CD14-positive monocyte (primary cell): ENCODE data around the gene SCN10A. TPM values are rescaled to one million over a fixed set of nuclear protein-coding genes. Genes with fewer than 3 reads are reported as not detected.

Experiments used
- DNase-seq, 3 donors: peaks; one replicate each; pipeline ENCODE4 v3.0.0-alpha.2; 2011 to 2022
- H2AFZ ChIP-seq: 2 replicates; pipeline ENCODE4 v1.6.0; 2012; ENCODE audit warnings: mild to moderate bottlenecking, low read depth, low read length, inconsistent platforms; ENCODE audit not compliant: insufficient read depth, poor library complexity, severe bottlenecking
- H3K27ac ChIP-seq, 2 donors: 1 replicate in 1 of 2; 2 replicates in 1 of 2; pipeline ENCODE4 v1.5.1; 2012 to 2013; ENCODE audit warnings: low read length in 2 of 2, control low read depth in 1 of 2, inconsistent platforms in 1 of 2, low read depth in 1 of 2, mild to moderate bottlenecking in 1 of 2
- H3K27me3 ChIP-seq, 2 donors: one replicate each; pipeline versions ENCODE4 v1.6.0 to v1.6.1; 2011 to 2013; ENCODE audit warnings: low read length in 2 of 2; ENCODE audit not compliant: control insufficient read depth in 2 of 2, insufficient read depth in 2 of 2
- H3K36me3 ChIP-seq, 2 donors: replicated peaks in 1 of 2; 1 replicate in 1 of 2; 2 replicates in 1 of 2; pipeline versions ENCODE4 v1.5.1 to v1.6.1; 2012 to 2013; ENCODE audit warnings: low read length in 2 of 2, control low read depth in 1 of 2, inconsistent platforms in 1 of 2, mild to moderate bottlenecking in 1 of 2; ENCODE audit not compliant: insufficient read depth in 2 of 2, control insufficient read depth in 1 of 2
- H3K4me1 ChIP-seq, 2 donors: 1 replicate in 1 of 2; 2 replicates in 1 of 2; pipeline versions ENCODE4 v1.5.1 to v1.6.1; 2012 to 2013; ENCODE audit warnings: low read length in 2 of 2, control low read depth in 1 of 2, inconsistent platforms in 1 of 2, mild to moderate bottlenecking in 1 of 2, moderate library complexity in 1 of 2; ENCODE audit not compliant: insufficient read depth in 2 of 2, control insufficient read depth in 1 of 2
- H3K4me2 ChIP-seq: replicated peaks from 2 replicates; pipeline ENCODE3; 2012; ENCODE audit warnings: low read length, moderate library complexity, mild to moderate bottlenecking; ENCODE audit not compliant: poor library complexity, severe bottlenecking; ENCODE audit errors: extremely low read depth
- H3K4me3 ChIP-seq, 3 experiments: fragments of 200-600 bp in 1 of 3; sonication (generic) in 1 of 3; replicated peaks in 1 of 3; 1 replicate in 2 of 3; 2 replicates in 1 of 3; pipeline ENCODE4 v1.5.1; 2011 to 2013; ENCODE audit warnings: low read length in 3 of 3, mild to moderate bottlenecking in 3 of 3, control low read depth in 2 of 3, low read depth in 2 of 3, inconsistent platforms in 1 of 3, moderate library complexity in 1 of 3
- H3K79me2 ChIP-seq: 2 replicates; pipeline ENCODE4 v1.6.0; 2012; ENCODE audit warnings: mild to moderate bottlenecking, control low read depth, inconsistent platforms, low read length, moderate library complexity; ENCODE audit not compliant: insufficient read depth
- H3K9ac ChIP-seq: 2 replicates; pipeline ENCODE4 v1.6.0; 2017; ENCODE audit warnings: low read length, mild to moderate bottlenecking; ENCODE audit not compliant: insufficient read depth, poor library complexity, severe bottlenecking
- H3K9me3 ChIP-seq, 2 donors: replicated peaks in 1 of 2; 1 replicate in 1 of 2; 2 replicates in 1 of 2; pipeline versions ENCODE4 v1.5.1 to v1.6.1; 2012 to 2013; ENCODE audit warnings: low read length in 2 of 2, control low read depth in 1 of 2; ENCODE audit not compliant: control insufficient read depth in 1 of 2, insufficient read depth in 1 of 2
- H4K20me1 ChIP-seq: 2 replicates; pipeline ENCODE4 v1.6.0; 2012; ENCODE audit warnings: mild to moderate bottlenecking, low read length, control low read depth, moderate library complexity; ENCODE audit not compliant: insufficient read depth
- H3K27ac Mint-ChIP-seq, 7 donors: one replicate each; pipeline ENCODE4 v1.8.0; 2020; ENCODE audit warnings: mild to moderate bottlenecking in 7 of 7, mixed read lengths in 7 of 7, moderate library complexity in 6 of 7, inconsistent platforms in 2 of 7
- H3K27me3 Mint-ChIP-seq, 3 donors: one replicate each; pipeline ENCODE4 v1.8.0; 2021 to 2022; ENCODE audit warnings: low read depth in 3 of 3, mild to moderate bottlenecking in 3 of 3, mixed read lengths in 3 of 3, moderate library complexity in 3 of 3, inconsistent platforms in 1 of 3
- H3K36me3 Mint-ChIP-seq, 2 donors: one replicate each; pipeline ENCODE4 v1.8.0; 2020; ENCODE audit warnings: mixed read lengths in 2 of 2, inconsistent platforms in 1 of 2, mild to moderate bottlenecking in 1 of 2
- H3K4me1 Mint-ChIP-seq: one replicate; pipeline ENCODE4 v1.8.0; 2020; ENCODE audit warnings: mild to moderate bottlenecking, mixed read lengths
- H3K4me3 Mint-ChIP-seq, 2 donors: one replicate each; pipeline ENCODE4 v1.8.0; 2020; ENCODE audit warnings: mild to moderate bottlenecking in 2 of 2, mixed read lengths in 2 of 2, moderate library complexity in 1 of 2
- H3K9me3 Mint-ChIP-seq, 7 donors: one replicate each; pipeline ENCODE4 v1.8.0; 2020 to 2022; ENCODE audit warnings: mixed read lengths in 7 of 7, mild to moderate bottlenecking in 6 of 7, moderate library complexity in 6 of 7, inconsistent platforms in 2 of 7
- WGBS: methylation state at CpG from one replicate; pipeline ENCODE4 v1.1.5; 2013; ENCODE audit warnings: missing lambda C conversion rate; ENCODE audit not compliant: insufficient coverage; 5-methylcytosine and 5-hydroxymethylcytosine counted together
- intact Hi-C, 2 donors: fragments of 100-400 bp; cut with micrococcal nuclease; formaldehyde crosslinking; loops; one replicate each; pipeline versions ENCODE4 v1.15.0 to v1.15.1; 2023
- polyA plus RNA-seq, 3 donors: library from polyadenylated mRNA; depleted of rRNA in 1 of 3; unstranded in 2 of 3; stranded (reverse) in 1 of 3; fragments of 300-500 nt in 2 of 3; fragments of >200 nt in 1 of 3; fragmentation: Illumina TruSeq in 2 of 3; gene quantifications; 1 replicate in 2 of 3; 2 replicates in 1 of 3; pipeline ENCODE4 v1.2.3, GENCODE V29; 2012 to 2021
- TF ChIP-seq, protein P1 (sequence below): fragments of 200-600 bp; IDR thresholded peaks from one replicate; pipeline ENCODE4 v1.8.0; 2022; ENCODE audit warnings: antibody characterized with exemption, mild to moderate bottlenecking

Gene SCN10A
- polyA plus RNA-seq, 3 donors, result not detected

DNA sequence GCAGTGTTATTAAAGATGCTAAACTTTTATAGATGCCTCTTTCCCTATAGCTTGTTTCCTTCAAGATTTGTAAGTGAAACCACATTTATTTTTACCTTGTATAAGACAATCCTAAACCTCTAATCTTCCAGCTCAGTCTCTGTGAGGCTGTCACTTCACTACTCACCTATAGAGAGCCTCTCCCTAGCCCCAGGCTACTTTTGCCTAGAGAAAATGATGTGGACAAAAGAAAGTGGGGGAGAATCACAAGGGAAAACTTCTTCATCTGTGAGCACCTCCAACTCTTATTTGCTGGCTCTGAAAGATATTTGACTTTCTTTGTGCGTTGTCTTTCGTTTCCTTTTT, 91.7 kb downstream of the SCN10A start:
- Mint-ChIP-seq H3K4me1 (peaks cover 2% of the 10 kb centered on the region), H3K36me3 (no peaks in the 10 kb centered on the region), H3K9me3 (peaks cover 0 to 2% (median 0%) of the 10 kb centered on the region in 7 donors), H3K4me3 (no peak overlapping the region), H3K27ac (no peak overlapping the region), H3K27me3 (peaks cover 4 to 7% (median 5%) of the 10 kb centered on the region in 3 donors)
- no peak for DNase-seq
- H2AFZ ChIP-seq, result no peak overlapping the region
- H3K4me3 ChIP-seq, result no peak overlapping the region
- H3K4me2 ChIP-seq, result no peak overlapping the region
- no peaks in the 10 kb centered on the region for H3K9me3 ChIP-seq
- no peaks in the 10 kb centered on the region for H4K20me1 ChIP-seq
- TF ChIP-seq, protein P1, sequence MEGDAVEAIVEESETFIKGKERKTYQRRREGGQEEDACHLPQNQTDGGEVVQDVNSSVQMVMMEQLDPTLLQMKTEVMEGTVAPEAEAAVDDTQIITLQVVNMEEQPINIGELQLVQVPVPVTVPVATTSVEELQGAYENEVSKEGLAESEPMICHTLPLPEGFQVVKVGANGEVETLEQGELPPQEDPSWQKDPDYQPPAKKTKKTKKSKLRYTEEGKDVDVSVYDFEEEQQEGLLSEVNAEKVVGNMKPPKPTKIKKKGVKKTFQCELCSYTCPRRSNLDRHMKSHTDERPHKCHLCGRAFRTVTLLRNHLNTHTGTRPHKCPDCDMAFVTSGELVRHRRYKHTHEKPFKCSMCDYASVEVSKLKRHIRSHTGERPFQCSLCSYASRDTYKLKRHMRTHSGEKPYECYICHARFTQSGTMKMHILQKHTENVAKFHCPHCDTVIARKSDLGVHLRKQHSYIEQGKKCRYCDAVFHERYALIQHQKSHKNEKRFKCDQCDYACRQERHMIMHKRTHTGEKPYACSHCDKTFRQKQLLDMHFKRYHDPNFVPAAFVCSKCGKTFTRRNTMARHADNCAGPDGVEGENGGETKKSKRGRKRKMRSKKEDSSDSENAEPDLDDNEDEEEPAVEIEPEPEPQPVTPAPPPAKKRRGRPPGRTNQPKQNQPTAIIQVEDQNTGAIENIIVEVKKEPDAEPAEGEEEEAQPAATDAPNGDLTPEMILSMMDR, result no peak
- H3K36me3 ChIP-seq, result no peaks in the 10 kb centered on the region
- no peaks in the 10 kb centered on the region for H3K4me1 ChIP-seq
- no peak overlapping the region for H3K27ac ChIP-seq
- H3K9ac ChIP-seq, result no peak overlapping the region
- no peaks in the 10 kb centered on the region for H3K27me3 ChIP-seq
- no CpG with 5 or more reads among the region's 2 CpGs for WGBS
- H3K79me2 ChIP-seq, result no peaks in the 10 kb centered on the region
- intact Hi-C loops, result no loop called here

DNA sequence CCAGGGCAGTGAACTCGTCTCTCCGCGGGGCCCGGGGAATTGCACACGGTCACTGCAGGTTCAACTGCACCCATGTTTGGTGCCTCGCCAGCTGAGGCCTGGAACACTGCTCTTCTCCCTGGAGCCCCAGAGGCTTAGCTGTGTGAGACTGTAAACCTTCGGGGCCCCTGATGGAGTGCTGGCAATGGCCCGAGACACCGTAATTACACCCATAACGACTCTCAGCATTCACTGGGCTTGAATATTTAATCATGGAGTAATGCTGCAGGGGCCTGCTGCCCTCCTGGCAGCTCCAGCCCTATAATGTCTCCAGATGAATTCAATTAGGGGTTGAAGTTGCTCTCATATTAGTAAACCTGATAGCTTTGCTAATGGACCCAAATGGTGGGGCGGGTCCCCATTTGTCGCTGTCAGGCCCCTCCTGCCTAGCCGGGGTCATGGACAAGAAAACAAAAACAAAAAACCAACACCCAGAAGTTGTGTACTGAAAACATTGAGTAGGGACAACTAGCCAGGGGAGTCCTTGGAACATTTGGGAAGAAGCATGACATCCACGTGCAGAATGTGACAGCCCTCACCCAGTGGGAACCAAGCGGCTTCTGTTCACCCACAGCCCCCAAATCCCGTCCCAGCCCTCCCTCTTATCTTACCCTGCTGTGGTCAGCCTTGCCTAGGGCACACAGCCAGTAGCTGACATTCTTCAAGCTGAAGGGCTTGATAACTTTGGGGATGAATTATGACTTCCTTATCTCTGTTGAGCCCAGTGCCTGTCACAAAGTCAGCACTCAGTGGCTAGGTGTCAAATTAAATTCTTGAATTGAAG, 92.2 kb downstream of the SCN10A start:
- Histone ChIP-seq H3K9ac (no peak overlapping the region), H3K4me3 (no peak overlapping the region), H3K4me2 (no peak overlapping the region), H4K20me1 (no peaks in the 10 kb centered on the region), H3K79me2 (no peaks in the 10 kb centered on the region), H3K9me3 (no peaks in the 10 kb centered on the region), H3K27ac (no peak overlapping the region), H3K36me3 (no peaks in the 10 kb centered on the region), H3K4me1 (no peaks in the 10 kb centered on the region), H2AFZ (no peak overlapping the region), H3K27me3 (no peaks in the 10 kb centered on the region)
- TF ChIP-seq, protein P1, result no peak
- H3K9me3 Mint-ChIP-seq, result peaks cover 0 to 2% (median 0%) of the 10 kb centered on the region in 7 donors
- intact Hi-C loops, result no loop called here
- peaks cover 2% of the 10 kb centered on the region for H3K4me1 Mint-ChIP-seq
- no peak for DNase-seq
- H3K27ac Mint-ChIP-seq, result peak overlapping the region in 1 of 7 donors; percentile 37
- H3K27me3 Mint-ChIP-seq, result peaks cover 4 to 7% (median 5%) of the 10 kb centered on the region in 3 donors
- H3K36me3 Mint-ChIP-seq, result no peaks in the 10 kb centered on the region
- no peak overlapping the region for H3K4me3 Mint-ChIP-seq
- WGBS, result 87% methylated on average over 10 of the region's 16 CpGs
